Ascending aorta (tissue), 2 donors: ENCODE measurements around the gene PRRC2A. TPM values are rescaled to one million over a fixed set of nuclear protein-coding genes. Genes with fewer than 3 reads are reported as not detected.

Experiments
- DNase-seq, 2 donors: peaks; one replicate each; pipeline ENCODE4 v3.0.0-alpha.2; 2019; ENCODE audit warnings: low spot score in 2 of 2
- H3K27ac ChIP-seq, 2 donors: fragments of 200-600 bp; sonication (generic); one replicate each; pipeline ENCODE4 v1.5.1; 2016 to 2017; ENCODE audit warnings: mild to moderate bottlenecking in 1 of 2
- H3K27me3 ChIP-seq: fragments of 200-600 bp; sonication (generic); one replicate; pipeline ENCODE4 v1.5.1; 2017
- H3K36me3 ChIP-seq, 2 donors: fragments of 200-600 bp; sonication (generic); one replicate each; pipeline ENCODE4 v1.5.1; 2016
- H3K4me1 ChIP-seq, 2 donors: fragments of 200-600 bp; sonication (generic); one replicate each; pipeline ENCODE4 v1.5.1; 2016 to 2017; ENCODE audit warnings: mild to moderate bottlenecking in 1 of 2
- H3K4me3 ChIP-seq, 2 donors: fragments of 200-600 bp; sonication (generic); one replicate each; pipeline ENCODE4 v1.5.1; 2016 to 2017; ENCODE audit warnings: mild to moderate bottlenecking in 1 of 2
- H3K9me3 ChIP-seq, 2 donors: fragments of 200-600 bp; sonication (generic); one replicate each; pipeline ENCODE4 v1.5.1; 2016
- intact Hi-C: fragments of 100-400 bp; cut with DNase I; formaldehyde crosslinking; loops from one replicate; pipeline ENCODE4 v1.15.1; 2023
- total RNA-seq: library from RNA; depleted of rRNA; stranded (reverse); fragments of >200 nt; gene quantifications from one replicate; pipeline ENCODE4 v1.1.0, GENCODE V29; 2016
- TF ChIP-seq, protein P1 (sequence below), 3 experiments: fragments of 200-600 bp in 2 of 3; fragments of 450-650 bp in 1 of 3; sonication (generic) in 2 of 3; IDR thresholded peaks; one replicate each; pipeline ENCODE4 v1.5.1; 2016 to 2019; ENCODE audit warnings: antibody characterized with exemption in 3 of 3, mild to moderate bottlenecking in 1 of 3, moderate library complexity in 1 of 3

PRRC2A gene
- total RNA-seq, 1 donor from 2014 or later = 171 TPM

DNA sequence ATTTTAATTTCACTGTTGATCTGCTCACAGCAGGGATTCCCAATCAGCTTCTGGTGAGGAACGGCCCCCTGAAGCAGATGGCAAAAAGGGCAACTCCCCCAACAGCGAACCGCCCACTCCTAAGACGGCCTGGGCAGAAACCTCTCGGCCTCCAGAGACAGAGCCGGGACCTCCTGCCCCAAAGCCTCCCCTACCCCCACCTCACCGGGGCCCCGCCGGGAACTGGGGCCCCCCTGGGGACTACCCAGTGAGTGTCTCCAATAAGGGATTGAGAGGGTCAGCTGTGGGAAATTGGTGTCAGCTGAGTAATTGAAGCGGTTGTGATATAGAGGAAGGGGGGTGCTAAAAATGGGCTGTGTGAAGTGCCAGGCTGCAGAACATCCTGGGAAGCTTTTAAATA lies 6.4 kb downstream of the PRRC2A start:
- no peak for DNase-seq
- H3K9me3 ChIP-seq = no peaks in the 10 kb centered on the region
- peaks cover 3 to 7% of the 10 kb centered on the region in 2 donors for H3K4me1 ChIP-seq
- intact Hi-C loops = loop anchor here (10.0 kb wide), 1 partner anchor 1348 kb away; no protein-coding TSS in a partner anchor
- H3K4me3 ChIP-seq = no peak overlapping the region
- H3K27me3 ChIP-seq = no peaks in the 10 kb centered on the region
- H3K27ac ChIP-seq = no peak overlapping the region
- H3K36me3 ChIP-seq = peaks cover 86 to 87% of the 10 kb centered on the region in 2 donors
- TF ChIP-seq, protein P1, sequence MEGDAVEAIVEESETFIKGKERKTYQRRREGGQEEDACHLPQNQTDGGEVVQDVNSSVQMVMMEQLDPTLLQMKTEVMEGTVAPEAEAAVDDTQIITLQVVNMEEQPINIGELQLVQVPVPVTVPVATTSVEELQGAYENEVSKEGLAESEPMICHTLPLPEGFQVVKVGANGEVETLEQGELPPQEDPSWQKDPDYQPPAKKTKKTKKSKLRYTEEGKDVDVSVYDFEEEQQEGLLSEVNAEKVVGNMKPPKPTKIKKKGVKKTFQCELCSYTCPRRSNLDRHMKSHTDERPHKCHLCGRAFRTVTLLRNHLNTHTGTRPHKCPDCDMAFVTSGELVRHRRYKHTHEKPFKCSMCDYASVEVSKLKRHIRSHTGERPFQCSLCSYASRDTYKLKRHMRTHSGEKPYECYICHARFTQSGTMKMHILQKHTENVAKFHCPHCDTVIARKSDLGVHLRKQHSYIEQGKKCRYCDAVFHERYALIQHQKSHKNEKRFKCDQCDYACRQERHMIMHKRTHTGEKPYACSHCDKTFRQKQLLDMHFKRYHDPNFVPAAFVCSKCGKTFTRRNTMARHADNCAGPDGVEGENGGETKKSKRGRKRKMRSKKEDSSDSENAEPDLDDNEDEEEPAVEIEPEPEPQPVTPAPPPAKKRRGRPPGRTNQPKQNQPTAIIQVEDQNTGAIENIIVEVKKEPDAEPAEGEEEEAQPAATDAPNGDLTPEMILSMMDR (IDR thresholded peaks at IDR 0.05) = no peak

DNA sequence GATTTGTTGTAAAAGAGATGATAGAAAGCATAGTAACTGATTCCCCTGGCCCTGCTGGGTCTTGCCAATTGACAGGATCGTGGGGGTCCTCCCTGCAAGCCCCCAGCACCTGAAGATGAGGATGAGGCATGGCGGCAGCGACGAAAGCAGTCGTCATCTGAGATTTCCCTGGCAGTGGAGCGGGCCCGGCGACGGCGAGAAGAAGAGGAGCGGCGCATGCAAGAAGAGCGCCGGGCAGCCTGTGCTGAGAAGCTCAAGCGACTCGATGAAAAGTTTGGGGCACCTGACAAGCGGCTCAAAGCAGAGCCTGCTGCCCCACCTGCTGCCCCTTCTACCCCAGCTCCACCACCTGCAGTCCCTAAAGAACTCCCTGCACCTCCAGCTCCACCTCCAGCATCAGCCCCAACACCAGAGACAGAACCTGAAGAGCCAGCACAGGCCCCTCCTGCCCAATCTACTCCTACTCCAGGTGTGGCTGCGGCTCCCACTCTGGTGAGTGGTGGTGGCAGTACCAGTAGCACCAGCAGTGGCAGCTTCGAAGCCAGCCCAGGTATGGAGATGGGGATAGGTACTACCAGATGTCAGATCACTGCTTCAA lies 7.3 kb downstream of the PRRC2A start:
- H3K4me3 ChIP-seq = no peak overlapping the region
- peaks cover 93 to 96% of the 10 kb centered on the region in 2 donors for H3K36me3 ChIP-seq
- H3K27ac ChIP-seq = no peak overlapping the region
- DNase-seq = no peak
- TF ChIP-seq, protein P1 (IDR thresholded peaks at IDR 0.05) = no peak
- intact Hi-C loops = loop anchor here (10.0 kb wide), 1 partner anchor 1347 kb away; no protein-coding TSS in a partner anchor
- no peaks in the 10 kb centered on the region for H3K27me3 ChIP-seq
- H3K4me1 ChIP-seq = no peaks in the 10 kb centered on the region
- H3K9me3 ChIP-seq = no peaks in the 10 kb centered on the region

DNA sequence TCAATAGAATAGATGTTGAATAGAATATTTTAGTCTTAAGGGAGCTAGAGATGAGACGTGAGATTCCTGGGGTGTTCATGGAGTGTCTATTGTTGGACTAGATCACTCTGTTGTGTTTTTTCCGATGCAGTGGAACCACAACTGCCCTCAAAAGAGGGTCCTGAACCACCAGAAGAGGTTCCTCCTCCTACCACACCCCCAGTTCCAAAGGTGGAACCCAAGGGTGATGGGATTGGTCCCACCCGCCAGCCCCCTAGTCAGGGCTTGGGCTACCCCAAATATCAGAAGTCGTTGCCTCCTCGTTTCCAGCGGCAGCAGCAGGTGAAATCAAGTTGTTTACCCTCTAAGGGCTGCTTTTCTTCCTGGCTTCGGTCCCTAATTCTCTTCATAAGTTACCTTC lies 8.5 kb downstream of the PRRC2A start:
- peaks cover 97 to 100% of the 10 kb centered on the region in 2 donors for H3K36me3 ChIP-seq
- no peak overlapping the region for H3K4me3 ChIP-seq
- intact Hi-C loops = loop anchor here (10.0 kb wide), 1 partner anchor 1346 kb away; no protein-coding TSS in a partner anchor
- TF ChIP-seq, protein P1 (IDR thresholded peaks at IDR 0.05) = no peak
- no peaks in the 10 kb centered on the region for H3K27me3 ChIP-seq
- H3K9me3 ChIP-seq = no peaks in the 10 kb centered on the region
- H3K27ac ChIP-seq = no peak overlapping the region
- DNase-seq = no peak
- no peaks in the 10 kb centered on the region for H3K4me1 ChIP-seq

DNA sequence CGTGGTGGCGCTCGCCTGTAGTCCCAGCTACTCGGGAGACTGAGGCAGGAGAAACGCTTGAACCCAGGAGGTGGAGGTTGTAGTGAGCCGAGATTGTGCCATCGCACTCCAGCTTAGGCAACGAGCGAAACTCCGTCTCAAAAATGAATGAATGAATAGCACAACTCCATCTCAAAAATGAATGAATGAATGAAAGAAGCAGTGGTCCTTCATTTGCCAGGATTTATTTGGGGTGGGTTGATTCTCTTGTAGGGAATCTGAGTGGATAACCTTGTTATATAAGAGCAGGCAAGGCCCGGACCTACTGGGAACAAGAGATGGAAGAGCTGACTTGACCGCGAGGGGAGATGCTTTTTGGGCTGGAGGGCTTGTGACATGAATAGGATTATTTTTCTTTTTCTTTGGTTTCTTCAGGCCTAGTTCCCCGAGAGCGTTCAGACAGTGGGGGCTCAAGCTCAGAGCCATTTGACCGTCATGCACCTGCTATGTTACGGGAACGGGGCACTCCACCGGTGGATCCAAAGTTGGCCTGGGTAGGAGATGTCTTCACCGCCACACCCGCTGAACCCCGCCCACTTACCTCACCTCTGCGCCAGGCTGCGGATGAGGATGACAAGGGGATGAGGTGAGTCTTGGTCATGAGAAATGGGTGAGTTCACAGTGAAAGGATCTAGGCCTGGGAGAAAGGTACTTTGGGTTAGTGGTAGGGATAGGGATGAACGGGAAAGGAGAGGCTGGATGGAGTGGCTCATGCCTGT lies 9.8 kb downstream of the PRRC2A start:
- intact Hi-C loops = no loop called here
- Histone ChIP-seq H3K9me3 (no peaks in the 10 kb centered on the region), H3K36me3 (peaks cover 97 to 100% of the 10 kb centered on the region in 2 donors), H3K4me3 (no peak overlapping the region), H3K27me3 (no peaks in the 10 kb centered on the region), H3K4me1 (no peaks in the 10 kb centered on the region), H3K27ac (no peak overlapping the region)
- TF ChIP-seq, protein P1 (IDR thresholded peaks at IDR 0.05) = no peak
- no peak for DNase-seq

DNA sequence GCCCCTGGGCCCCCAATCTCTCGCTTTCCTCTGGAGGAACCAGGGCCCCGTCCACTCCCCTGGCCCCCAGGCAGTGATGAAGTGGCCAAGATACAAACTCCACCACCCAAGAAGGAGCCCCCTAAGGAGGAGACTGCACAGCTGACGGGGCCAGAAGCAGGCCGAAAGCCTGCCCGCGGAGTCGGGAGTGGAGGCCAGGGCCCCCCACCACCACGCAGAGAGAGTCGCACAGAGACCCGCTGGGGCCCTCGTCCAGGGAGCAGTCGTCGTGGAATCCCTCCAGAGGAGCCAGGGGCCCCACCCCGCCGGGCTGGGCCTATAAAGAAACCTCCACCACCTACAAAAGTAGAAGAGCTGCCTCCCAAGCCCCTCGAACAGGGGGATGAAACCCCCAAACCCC lies 10.7 kb downstream of the PRRC2A start:
- Histone ChIP-seq H3K4me3 (no peak overlapping the region), H3K27ac (no peak overlapping the region), H3K4me1 (no peaks in the 10 kb centered on the region), H3K9me3 (no peaks in the 10 kb centered on the region), H3K36me3 (peaks cover 97 to 100% of the 10 kb centered on the region in 2 donors), H3K27me3 (no peaks in the 10 kb centered on the region)
- no peak for DNase-seq
- TF ChIP-seq, protein P1 (IDR thresholded peaks at IDR 0.05) = no peak
- intact Hi-C loops = no loop called here
